OCI-LY1 (cell line): ENCODE results near the gene CRYBA1.

Source experiments
- H2AFZ ChIP-seq: fragments of 200-600 bp; sonication (generic), shearing (Covaris generic); 2 replicates; pipeline ENCODE4 v1.6.0; 2014; ENCODE audit warnings: antibody characterized with exemption, mild to moderate bottlenecking, low read length
- H3F3A ChIP-seq: fragments of 200-600 bp; sonication (generic), shearing (Covaris generic); 2 replicates; pipeline ENCODE4 v1.6.0; 2014; ENCODE audit warnings: mild to moderate bottlenecking, antibody characterized with exemption, low read length, moderate library complexity; ENCODE audit not compliant: insufficient read depth
- H3K27ac ChIP-seq: fragments of 200-600 bp; sonication (generic); 2 replicates; pipeline ENCODE4 v1.5.1; 2014; ENCODE audit warnings: low read length, mixed run types, mild to moderate bottlenecking, low read depth; ENCODE audit not compliant: poor library complexity, severe bottlenecking
- H3K27me3 ChIP-seq: fragments of 200-600 bp; sonication (generic); 2 replicates; pipeline ENCODE4 v1.6.0; 2014; ENCODE audit warnings: antibody characterized with exemption, mild to moderate bottlenecking, low read length, moderate library complexity; ENCODE audit not compliant: insufficient read depth
- H3K36me3 ChIP-seq: fragments of 200-600 bp; sonication (generic); 2 replicates; pipeline ENCODE4 v1.6.1; 2014; ENCODE audit warnings: mild to moderate bottlenecking, antibody characterized with exemption, low read length, moderate library complexity, mixed read lengths; ENCODE audit not compliant: insufficient read depth
- H3K4me1 ChIP-seq: fragments of 200-600 bp; sonication (generic); 2 replicates; pipeline ENCODE4 v1.5.1; 2014; ENCODE audit warnings: mild to moderate bottlenecking, low read length, moderate library complexity; ENCODE audit not compliant: insufficient read depth, severe bottlenecking
- H3K4me2 ChIP-seq: fragments of 200-600 bp; sonication (generic), shearing (Covaris generic); 2 replicates; pipeline ENCODE4 v1.6.1; 2014; ENCODE audit warnings: low read length
- H3K4me3 ChIP-seq: fragments of 200-600 bp; sonication (generic); 2 replicates; pipeline ENCODE4 v1.5.1; 2014; ENCODE audit warnings: low read length, low read depth, mild to moderate bottlenecking, mixed read lengths; ENCODE audit not compliant: poor library complexity, severe bottlenecking
- H3K79me2 ChIP-seq: fragments of 200-600 bp; shearing (Covaris generic); 2 replicates; pipeline ENCODE4 v1.6.1; 2016; ENCODE audit warnings: mixed run types, low read length, mixed read lengths; ENCODE audit not compliant: insufficient read depth
- H3K9ac ChIP-seq: fragments of 200-600 bp; sonication (generic), shearing (Covaris generic); 2 replicates; pipeline ENCODE4 v1.6.1; 2014; ENCODE audit warnings: mild to moderate bottlenecking, low read length, mixed read lengths
- H3K9me2 ChIP-seq: fragments of 200-600 bp; sonication (generic), shearing (Covaris generic); 2 replicates; pipeline ENCODE4 v1.6.1; 2014; ENCODE audit warnings: low read depth, mild to moderate bottlenecking, low read length, mixed read lengths
- H3K9me3 ChIP-seq: fragments of 200-600 bp; shearing (Covaris generic); 2 replicates; pipeline ENCODE4 v1.6.1; 2014; ENCODE audit warnings: low read length, mixed read lengths
- H4K20me1 ChIP-seq: fragments of 200-600 bp; sonication (generic), shearing (Covaris generic); 2 replicates; pipeline ENCODE4 v1.6.0; 2016; ENCODE audit warnings: mild to moderate bottlenecking, low read length; ENCODE audit not compliant: insufficient read depth
- CTCF ChIP-seq: fragments of 200-600 bp; sonication (generic), shearing (Covaris generic); IDR thresholded peaks from 2 replicates; pipeline ENCODE4 v1.5.1; 2017; ENCODE audit warnings: mild to moderate bottlenecking, antibody characterized with exemption, low read length, moderate library complexity, mixed read lengths
- EZH2 ChIP-seq: fragments of 200-600 bp; sonication (generic), shearing (Covaris generic); IDR thresholded peaks from 2 replicates; pipeline ENCODE4 v1.8.0; 2017; ENCODE audit warnings: borderline replicate concordance, mixed run types, mild to moderate bottlenecking, antibody characterized with exemption, low read length, moderate library complexity, mixed read lengths

Gene CRYBA1

GRCh38 chr17:29299031-29299430, 52.4 kb downstream of the CRYBA1 start:
- H2AFZ ChIP-seq: no peak overlapping the region
- no peak for TF ChIP-seq CTCF
- no peak for TF ChIP-seq EZH2
- no peaks in the 10 kb centered on the region for H3K9me3 ChIP-seq
- H3K4me2 ChIP-seq: no peak overlapping the region
- H3K4me3 ChIP-seq: no peak overlapping the region
- H3K4me1 ChIP-seq: peaks cover 13% of the 10 kb centered on the region
- no peak overlapping the region for H3K9ac ChIP-seq
- H3K36me3 ChIP-seq: no peaks in the 10 kb centered on the region
- H3K79me2 ChIP-seq: no peaks in the 10 kb centered on the region
- H3K27me3 ChIP-seq: no peaks in the 10 kb centered on the region
- H3F3A ChIP-seq: 0 out of 2 replicates have a peak, but pooled peaks cover 4% of the 10 kb centered on the region
- H3K27ac ChIP-seq: no peak overlapping the region
- no peaks in the 10 kb centered on the region for H4K20me1 ChIP-seq
- H3K9me2 ChIP-seq: no peaks in the 10 kb centered on the region

GRCh38 chr17:29303386-29303785, 56.7 kb downstream of the CRYBA1 start:
- Histone ChIP-seq H4K20me1 (no peaks in the 10 kb centered on the region), H3K79me2 (no peaks in the 10 kb centered on the region)
- no peak for TF ChIP-seq EZH2
- no peak for TF ChIP-seq CTCF

More at GRCh38 chr17:29303386-29303785, 56.7 kb downstream of the CRYBA1 start:
- H3K4me3 ChIP-seq: no peak overlapping the region
- H2AFZ ChIP-seq: no peak overlapping the region
- no peak overlapping the region for H3K27ac ChIP-seq
- H3K4me2 ChIP-seq: no peak overlapping the region
- no peaks in the 10 kb centered on the region for H3K9me2 ChIP-seq
- H3K9me3 ChIP-seq: no peaks in the 10 kb centered on the region
- H3K27me3 ChIP-seq: no peaks in the 10 kb centered on the region
- H3K4me1 ChIP-seq: peaks cover 8% of the 10 kb centered on the region
- H3F3A ChIP-seq: no peaks in the 10 kb centered on the region
- H3K9ac ChIP-seq: no peak overlapping the region
- no peaks in the 10 kb centered on the region for H3K36me3 ChIP-seq
